B cell (primary cell): Measurements from ENCODE around the gene CCDC81. TPM values are rescaled to one million over a fixed set of nuclear protein-coding genes. Genes with fewer than 3 reads are reported as not detected.
"Not testable (repeated sequence)": the region's sequence is repeated elsewhere in the genome, so short reads cannot be mapped to it uniquely, and the experiment has no call there.

Experiments used
- ATAC-seq: fragments of 200-7000 bp; cut with Tn5 transposase; one replicate; pipeline ENCODE4 v1.10.0; 2021; ENCODE audit warnings: low read depth, mild to moderate bottlenecking, moderate number of reproducible peaks, moderate library complexity
- CTCF ChIA-PET: fragments of 350-600 bp; sonication (Branson Sonifier 250); formaldehyde crosslinking; loops from one replicate; lab custom pipeline; 2021; ENCODE audit warnings: antibody characterized with exemption, inconsistent platforms; lab: Charles Lee
- POLR2A ChIA-PET: fragments of 350-600 bp; sonication (Branson Sonifier 250); formaldehyde crosslinking; loops from one replicate; lab custom pipeline; 2021; ENCODE audit warnings: antibody characterized with exemption; lab: Charles Lee
- DNase-seq: peaks from one replicate; pipeline ENCODE4 v3.0.0; 2013
- H2AFZ ChIP-seq: 2 replicates; pipeline ENCODE4 v1.6.1; 2012; ENCODE audit warnings: mild to moderate bottlenecking, low read depth, low read length; ENCODE audit not compliant: insufficient read depth, poor library complexity, severe bottlenecking
- H3K27ac ChIP-seq, 2 donors: 1 replicate in 1 of 2; 2 replicates in 1 of 2; pipeline ENCODE4 v1.5.1; 2012 to 2013; ENCODE audit warnings: low read length in 2 of 2, mild to moderate bottlenecking in 2 of 2, moderate library complexity in 1 of 2
- H3K27me3 ChIP-seq, 4 experiments: fragments of 200-600 bp in 1 of 4; sonication (generic) in 1 of 4; replicated peaks in 1 of 4; 1 replicate in 2 of 4; 2 replicates in 2 of 4; pipeline versions ENCODE4 v1.6.1 to v1.7.0; 2013 to 2016; ENCODE audit warnings: low read length in 3 of 4, mild to moderate bottlenecking in 2 of 4, mixed read lengths in 1 of 4, moderate library complexity in 1 of 4; ENCODE audit not compliant: insufficient read depth in 4 of 4, control insufficient read depth in 3 of 4; ENCODE audit errors: control extremely low read depth in 1 of 4
- H3K36me3 ChIP-seq, 2 experiments: replicated peaks in 1 of 2; 1 replicate in 1 of 2; 2 replicates in 1 of 2; pipeline versions ENCODE4 v1.6.1 to v1.7.1; 2013; ENCODE audit warnings: low read length in 1 of 2; ENCODE audit not compliant: insufficient read depth in 2 of 2, control insufficient read depth in 1 of 2; ENCODE audit errors: control extremely low read depth in 1 of 2, extremely low read depth in 1 of 2
- H3K4me1 ChIP-seq, 2 donors: fragments of 200-600 bp in 1 of 2; sonication (generic) in 1 of 2; 1 replicate in 1 of 2; 2 replicates in 1 of 2; pipeline versions ENCODE4 v1.5.1 to v1.6.1; 2013 to 2017; ENCODE audit warnings: low read length in 2 of 2; ENCODE audit not compliant: control insufficient read depth in 2 of 2, insufficient read depth in 2 of 2
- H3K4me2 ChIP-seq: replicated peaks from 2 replicates; pipeline ENCODE3; 2012; ENCODE audit warnings: mild to moderate bottlenecking, low read depth, low read length; ENCODE audit not compliant: poor library complexity, severe bottlenecking
- H3K4me3 ChIP-seq, 5 experiments: fragments of 200-600 bp in 1 of 5; sonication (generic) in 1 of 5; 1 replicate in 3 of 5; 2 replicates in 2 of 5; pipeline versions ENCODE4 v1.5.1 to v1.7.0; 2011 to 2016; ENCODE audit warnings: low read length in 4 of 5, mild to moderate bottlenecking in 4 of 5, low read depth in 2 of 5, control low read depth in 1 of 5, moderate library complexity in 1 of 5; ENCODE audit not compliant: insufficient read depth in 1 of 5; ENCODE audit errors: control extremely low read depth in 1 of 5, extremely low read depth in 1 of 5
- H3K79me2 ChIP-seq: fragments of 200-600 bp; sonication (generic); one replicate; pipeline ENCODE4 v1.6.0; 2016; ENCODE audit warnings: low read length; ENCODE audit not compliant: control insufficient read depth, insufficient read depth
- H3K9ac ChIP-seq: fragments of 200-600 bp; sonication (generic); 2 replicates; pipeline ENCODE4 v1.6.1; 2017; ENCODE audit warnings: mild to moderate bottlenecking, low read length, moderate library complexity
- H3K9me3 ChIP-seq, 3 donors: one replicate each; pipeline versions ENCODE4 v1.6.1 to v1.7.1; 2013; ENCODE audit warnings: low read length in 2 of 3; ENCODE audit not compliant: control insufficient read depth in 2 of 3, insufficient read depth in 1 of 3; ENCODE audit errors: control extremely low read depth in 1 of 3
- H4K20me1 ChIP-seq: 2 replicates; pipeline ENCODE4 v1.6.0; 2012; ENCODE audit warnings: mild to moderate bottlenecking, low read length; ENCODE audit not compliant: insufficient read depth, control insufficient read depth, poor library complexity, severe bottlenecking
- H3K27ac Mint-ChIP-seq: one replicate; pipeline ENCODE4 v1.8.0; 2021; ENCODE audit warnings: mixed read lengths
- H3K27me3 Mint-ChIP-seq: one replicate; pipeline ENCODE4 v1.8.0; 2021; ENCODE audit warnings: mixed read lengths
- H3K4me1 Mint-ChIP-seq: one replicate; pipeline ENCODE4 v1.8.0; 2021; ENCODE audit warnings: mixed read lengths
- H3K4me3 Mint-ChIP-seq: one replicate; pipeline ENCODE4 v1.8.0; 2021; ENCODE audit warnings: mixed read lengths
- H3K9me3 Mint-ChIP-seq: one replicate; pipeline ENCODE4 v1.8.0; 2022; ENCODE audit warnings: mixed read lengths; ENCODE audit not compliant: insufficient read depth
- EZH2 ChIP-seq: IDR thresholded peaks from 2 replicates; pipeline ENCODE4 v1.6.1; 2012; ENCODE audit warnings: borderline replicate concordance, low read depth, mild to moderate bottlenecking, moderate library complexity, low read length; ENCODE audit not compliant: insufficient read depth, poor library complexity, severe bottlenecking
- WGBS: methylation state at CpG from one replicate; pipeline ENCODE4 v1.1.5; 2013; ENCODE audit warnings: missing lambda C conversion rate; ENCODE audit not compliant: insufficient coverage; 5-methylcytosine and 5-hydroxymethylcytosine counted together
- intact Hi-C: fragments of 100-400 bp; cut with micrococcal nuclease; formaldehyde crosslinking; loops from one replicate; pipeline ENCODE4 v1.10.0; 2022
- polyA plus RNA-seq: library from polyadenylated mRNA; depleted of rRNA; stranded (reverse); fragments of >200 nt; gene quantifications from 2 replicates; pipeline ENCODE4 v1.2.3, GENCODE V29; 2012
- total RNA-seq, 2 donors: library from RNA; stranded (reverse); fragments of 120-200 nt in 1 of 2; gene quantifications; 1 replicate in 1 of 2; 2 replicates in 1 of 2; pipeline versions ENCODE4 v1.2.3 to v1.2.4, GENCODE V29; 2013 to 2022
- TF ChIP-seq, protein P1 (sequence below): fragments of 200-600 bp; IDR thresholded peaks from one replicate; pipeline ENCODE4 v1.8.0; 2022; ENCODE audit warnings: antibody characterized with exemption, mild to moderate bottlenecking

CCDC81 gene
- total and polyA plus RNA-seq, 2 donors (not counting 1 experiment from before 2014, with no cell fraction given): 0.18 to 0.84 TPM

DNA sequence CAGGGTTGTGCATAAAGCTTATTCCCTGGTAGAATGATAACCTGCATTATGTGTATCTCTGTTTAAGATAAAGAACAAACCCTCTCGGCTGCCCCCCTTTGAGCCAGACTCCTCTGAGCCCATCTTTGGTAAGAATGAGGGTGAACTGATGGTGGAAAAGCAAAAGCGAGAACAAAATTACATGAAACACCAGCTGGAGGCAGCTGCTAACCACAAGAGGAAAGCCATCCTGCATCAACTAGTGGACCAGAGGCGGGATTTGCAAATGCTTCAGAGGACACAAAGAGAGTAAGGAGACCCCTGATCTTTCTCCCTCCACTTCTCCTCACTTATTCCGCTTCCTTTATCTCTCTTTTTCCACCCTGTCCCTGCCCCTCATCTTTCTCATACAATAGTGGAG lies 40.3 kb downstream of the CCDC81 start:
- CTCF ChIA-PET: no interaction called here
- Mint-ChIP-seq H3K27me3 (no peaks in the 10 kb centered on the region), H3K4me1 (no peaks in the 10 kb centered on the region), H3K9me3 (no peaks in the 10 kb centered on the region), H3K4me3 (no peak overlapping the region), H3K27ac (no peak overlapping the region)
- Histone ChIP-seq H3K9ac (no peak overlapping the region), H3K27me3 (no peaks in the 10 kb centered on the region), H2AFZ (no peak overlapping the region), H3K9me3 (no peaks in the 10 kb centered on the region), H3K79me2 (no peaks in the 10 kb centered on the region), H3K36me3 (no peaks in the 10 kb centered on the region), H3K4me2 (no peak overlapping the region), H3K4me1 (no peaks in the 10 kb centered on the region), H3K4me3 (no peak overlapping the region), H4K20me1 (no peaks in the 10 kb centered on the region), H3K27ac (no peak overlapping the region)
- no peak for DNase-seq
- TF ChIP-seq EZH2: no peak
- TF ChIP-seq, protein P1, sequence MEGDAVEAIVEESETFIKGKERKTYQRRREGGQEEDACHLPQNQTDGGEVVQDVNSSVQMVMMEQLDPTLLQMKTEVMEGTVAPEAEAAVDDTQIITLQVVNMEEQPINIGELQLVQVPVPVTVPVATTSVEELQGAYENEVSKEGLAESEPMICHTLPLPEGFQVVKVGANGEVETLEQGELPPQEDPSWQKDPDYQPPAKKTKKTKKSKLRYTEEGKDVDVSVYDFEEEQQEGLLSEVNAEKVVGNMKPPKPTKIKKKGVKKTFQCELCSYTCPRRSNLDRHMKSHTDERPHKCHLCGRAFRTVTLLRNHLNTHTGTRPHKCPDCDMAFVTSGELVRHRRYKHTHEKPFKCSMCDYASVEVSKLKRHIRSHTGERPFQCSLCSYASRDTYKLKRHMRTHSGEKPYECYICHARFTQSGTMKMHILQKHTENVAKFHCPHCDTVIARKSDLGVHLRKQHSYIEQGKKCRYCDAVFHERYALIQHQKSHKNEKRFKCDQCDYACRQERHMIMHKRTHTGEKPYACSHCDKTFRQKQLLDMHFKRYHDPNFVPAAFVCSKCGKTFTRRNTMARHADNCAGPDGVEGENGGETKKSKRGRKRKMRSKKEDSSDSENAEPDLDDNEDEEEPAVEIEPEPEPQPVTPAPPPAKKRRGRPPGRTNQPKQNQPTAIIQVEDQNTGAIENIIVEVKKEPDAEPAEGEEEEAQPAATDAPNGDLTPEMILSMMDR: no peak
- ATAC-seq: no peak
- POLR2A ChIA-PET: no interaction called here
- intact Hi-C loops: no loop called here
- 64% methylated on average over 1 of the region's 4 CpGs for WGBS

DNA sequence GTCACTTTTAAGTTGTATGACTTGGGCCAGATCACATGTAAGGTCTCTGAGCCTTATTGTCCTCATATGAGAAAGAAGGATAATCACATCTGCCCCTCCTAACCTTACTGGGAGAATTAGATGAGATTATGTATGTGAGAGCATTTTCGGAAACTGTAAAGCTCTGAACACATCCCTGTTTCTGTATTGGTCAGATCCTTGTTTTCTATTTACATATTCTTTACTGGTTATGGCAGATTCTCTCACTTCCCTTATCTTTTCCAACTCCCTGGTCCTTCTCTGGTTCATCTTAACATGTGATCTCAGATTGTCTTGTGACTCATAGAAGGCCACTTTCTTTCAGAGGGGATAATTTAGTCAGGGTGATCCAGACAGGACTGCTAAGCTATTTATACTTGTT lies 41.8 kb downstream of the CCDC81 start:
- DNase-seq (no peak), ATAC-seq (no peak)
- H3K79me2 ChIP-seq: no peaks in the 10 kb centered on the region
- H3K36me3 ChIP-seq: no peaks in the 10 kb centered on the region
- no peaks in the 10 kb centered on the region for H4K20me1 ChIP-seq
- POLR2A ChIA-PET: no interaction called here
- no peaks in the 10 kb centered on the region for H3K9me3 Mint-ChIP-seq
- H3K9ac ChIP-seq: no peak overlapping the region
- H3K27me3 ChIP-seq: no peaks in the 10 kb centered on the region
- H3K9me3 ChIP-seq: no peaks in the 10 kb centered on the region
- no peaks in the 10 kb centered on the region for H3K4me1 Mint-ChIP-seq
- H3K27me3 Mint-ChIP-seq: no peaks in the 10 kb centered on the region
- WGBS: no CpG with 5 or more reads among the region's 1 CpG
- no peak overlapping the region for H3K27ac ChIP-seq
- no peak overlapping the region for H2AFZ ChIP-seq
- H3K4me1 ChIP-seq: no peaks in the 10 kb centered on the region
- H3K4me2 ChIP-seq: no peak overlapping the region
- CTCF ChIA-PET: interaction anchor here (0.6 kb wide), 1 partner anchor 555 kb away, joined by 3 read pairs; no protein-coding TSS in a partner anchor
- no peak overlapping the region for H3K27ac Mint-ChIP-seq
- no peak for TF ChIP-seq EZH2
- TF ChIP-seq, protein P1: no peak
- no peak overlapping the region for H3K4me3 Mint-ChIP-seq
- H3K4me3 ChIP-seq: no peak overlapping the region
- intact Hi-C loops: no loop called here

DNA sequence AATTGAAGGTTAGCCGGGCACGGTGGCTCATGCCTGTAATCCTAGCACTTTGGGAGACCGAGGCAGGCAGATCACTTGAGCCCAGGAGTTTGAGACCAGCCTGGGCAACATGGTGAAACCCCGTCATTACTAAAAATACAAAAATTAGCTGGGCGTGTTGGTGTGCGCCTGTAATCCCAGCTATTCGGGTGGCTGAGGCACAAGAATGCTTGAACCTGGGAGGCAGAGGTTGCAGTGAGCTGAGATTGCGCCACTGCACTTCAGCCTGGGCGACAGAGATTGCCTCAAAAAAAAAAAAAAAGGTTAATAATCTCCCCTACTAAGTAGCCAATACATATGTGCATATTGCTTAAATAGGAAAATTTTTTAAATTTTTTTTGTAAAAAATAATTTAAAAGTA lies 42.3 kb downstream of the CCDC81 start:
- H3K4me3 ChIP-seq, H3K9ac ChIP-seq, H3K9me3 ChIP-seq, H2AFZ ChIP-seq, DNase-seq, H3K4me2 ChIP-seq, intact Hi-C loops, ATAC-seq, H3K27ac Mint-ChIP-seq, H3K27me3 Mint-ChIP-seq, H3K4me1 Mint-ChIP-seq, POLR2A ChIA-PET, H3K36me3 ChIP-seq, H3K27ac ChIP-seq, H3K9me3 Mint-ChIP-seq, H3K4me1 ChIP-seq, H4K20me1 ChIP-seq, H3K27me3 ChIP-seq, H3K4me3 Mint-ChIP-seq, H3K79me2 ChIP-seq: not testable (repeated sequence)
- CTCF ChIA-PET: interaction anchor here (0.6 kb wide), 1 partner anchor 556 kb away, joined by 3 read pairs; no protein-coding TSS in a partner anchor
- 95% methylated on average over 4 of the region's 9 CpGs for WGBS
